Astrocyte (in vitro differentiated cells and primary cell): ENCODE results near the gene FNDC3B.

ENCODE experiments used
- EZH2 ChIP-seq: IDR thresholded peaks from 2 replicates; pipeline ENCODE4 v1.6.1; 2012; ENCODE audit warnings: mild to moderate bottlenecking, low read length, inconsistent platforms; ENCODE audit not compliant: insufficient read depth
- TF ChIP-seq, protein P1 (sequence below): IDR thresholded peaks from 2 replicates; pipeline ENCODE4 v1.5.1; 2011; ENCODE audit warnings: low read depth, mild to moderate bottlenecking, inconsistent platforms, low read length, moderate library complexity; ENCODE audit not compliant: insufficient read depth

GRCh38 chr3:172120912-172121311, 81.5 kb downstream of the FNDC3B start:
- TF ChIP-seq, protein P1, sequence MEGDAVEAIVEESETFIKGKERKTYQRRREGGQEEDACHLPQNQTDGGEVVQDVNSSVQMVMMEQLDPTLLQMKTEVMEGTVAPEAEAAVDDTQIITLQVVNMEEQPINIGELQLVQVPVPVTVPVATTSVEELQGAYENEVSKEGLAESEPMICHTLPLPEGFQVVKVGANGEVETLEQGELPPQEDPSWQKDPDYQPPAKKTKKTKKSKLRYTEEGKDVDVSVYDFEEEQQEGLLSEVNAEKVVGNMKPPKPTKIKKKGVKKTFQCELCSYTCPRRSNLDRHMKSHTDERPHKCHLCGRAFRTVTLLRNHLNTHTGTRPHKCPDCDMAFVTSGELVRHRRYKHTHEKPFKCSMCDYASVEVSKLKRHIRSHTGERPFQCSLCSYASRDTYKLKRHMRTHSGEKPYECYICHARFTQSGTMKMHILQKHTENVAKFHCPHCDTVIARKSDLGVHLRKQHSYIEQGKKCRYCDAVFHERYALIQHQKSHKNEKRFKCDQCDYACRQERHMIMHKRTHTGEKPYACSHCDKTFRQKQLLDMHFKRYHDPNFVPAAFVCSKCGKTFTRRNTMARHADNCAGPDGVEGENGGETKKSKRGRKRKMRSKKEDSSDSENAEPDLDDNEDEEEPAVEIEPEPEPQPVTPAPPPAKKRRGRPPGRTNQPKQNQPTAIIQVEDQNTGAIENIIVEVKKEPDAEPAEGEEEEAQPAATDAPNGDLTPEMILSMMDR, result no peak
- no peak for TF ChIP-seq EZH2
